NCI-H1092 (cell line): ENCODE data around the gene AQP12A.
"Not testable (repeated sequence)": the region's sequence is repeated elsewhere in the genome, so short reads cannot be mapped to it uniquely, and the experiment has no call there.

ENCODE experiments used
- DNase-seq: peaks from one replicate; lab custom pipeline; 2025; lab: John Stamatoyannopoulos, UW

AQP12A gene, protein sequence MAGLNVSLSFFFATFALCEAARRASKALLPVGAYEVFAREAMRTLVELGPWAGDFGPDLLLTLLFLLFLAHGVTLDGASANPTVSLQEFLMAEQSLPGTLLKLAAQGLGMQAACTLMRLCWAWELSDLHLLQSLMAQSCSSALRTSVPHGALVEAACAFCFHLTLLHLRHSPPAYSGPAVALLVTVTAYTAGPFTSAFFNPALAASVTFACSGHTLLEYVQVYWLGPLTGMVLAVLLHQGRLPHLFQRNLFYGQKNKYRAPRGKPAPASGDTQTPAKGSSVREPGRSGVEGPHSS

DNA sequence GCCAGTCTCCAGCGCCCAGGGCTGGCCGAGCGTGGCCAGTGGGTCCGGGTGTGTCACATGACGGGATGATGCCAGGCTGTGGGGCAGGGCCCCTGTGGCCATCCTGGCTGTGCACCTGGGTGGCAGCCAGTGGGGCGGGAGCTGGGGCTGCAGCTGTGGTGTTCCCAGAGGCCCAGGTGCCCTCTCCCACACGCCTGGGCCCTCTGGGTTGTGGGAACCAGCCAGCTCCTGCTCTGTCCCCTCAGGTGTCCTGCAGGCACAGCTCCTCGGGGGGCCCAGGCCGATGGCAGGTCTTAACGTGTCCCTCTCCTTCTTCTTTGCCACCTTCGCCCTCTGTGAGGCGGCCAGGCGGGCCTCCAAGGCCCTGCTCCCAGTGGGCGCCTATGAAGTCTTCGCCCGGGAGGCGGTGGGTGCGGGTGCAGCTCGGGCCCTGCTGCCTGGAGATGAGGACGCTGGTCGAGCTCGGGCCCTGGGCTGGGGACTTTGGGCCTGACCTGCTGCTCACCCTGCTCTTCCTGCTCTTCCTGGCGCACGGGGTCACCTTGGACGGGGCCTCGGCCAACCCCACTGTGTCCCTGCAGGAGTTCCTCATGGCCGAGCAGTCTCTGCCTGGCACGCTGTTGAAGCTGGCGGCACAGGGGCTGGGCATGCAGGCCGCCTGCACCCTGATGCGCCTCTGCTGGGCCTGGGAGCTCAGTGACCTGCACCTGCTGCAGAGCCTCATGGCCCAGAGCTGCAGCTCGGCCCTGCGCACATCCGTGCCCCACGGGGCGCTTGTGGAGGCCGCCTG, at the start of gene AQP12A:
Gene AQP12A, plus strand, starts transcription at position 236 of the 790 bp plus-strand sequence. Its CDS starts 48 bp downstream, at position 284.
- not testable (repeated sequence) for DNase-seq

DNA sequence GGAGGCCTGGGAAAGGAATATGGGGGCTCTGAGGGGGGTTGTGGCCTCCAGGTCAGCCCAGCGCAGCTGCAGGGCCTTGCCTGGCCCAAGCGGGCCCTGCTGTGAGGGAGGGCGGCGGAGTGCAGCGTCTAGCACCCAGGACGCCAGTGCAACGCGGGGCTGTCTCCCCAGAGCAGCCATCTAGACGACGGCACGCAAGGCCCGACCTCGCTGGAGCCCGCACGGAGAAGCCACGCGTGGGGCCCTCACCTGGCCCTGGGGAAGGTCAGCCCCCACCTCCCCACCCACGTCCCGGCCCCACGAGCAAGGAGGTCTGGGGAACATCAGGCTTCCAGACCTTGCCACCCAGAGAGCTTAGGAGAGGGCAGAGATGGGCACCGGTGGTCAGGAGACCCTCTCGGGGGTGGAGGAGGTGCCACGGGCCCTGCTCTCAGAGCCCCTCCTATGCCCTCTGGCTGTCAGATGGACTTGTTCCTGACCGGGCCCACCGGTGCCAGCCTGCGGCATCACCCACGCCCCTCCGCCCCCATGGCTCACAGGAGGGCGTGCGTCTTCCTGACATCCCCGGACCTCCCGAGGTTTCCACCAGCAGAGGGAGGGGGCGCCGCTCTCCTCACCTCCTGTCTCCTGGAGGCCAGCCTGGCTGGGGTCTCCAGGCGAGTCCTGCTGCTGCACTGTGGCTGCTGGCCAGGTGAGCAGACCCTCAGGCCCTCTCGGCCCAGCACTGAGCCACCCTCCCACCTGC, 49.4 kb upstream of the AQP12A start:
- no peak for DNase-seq

DNA sequence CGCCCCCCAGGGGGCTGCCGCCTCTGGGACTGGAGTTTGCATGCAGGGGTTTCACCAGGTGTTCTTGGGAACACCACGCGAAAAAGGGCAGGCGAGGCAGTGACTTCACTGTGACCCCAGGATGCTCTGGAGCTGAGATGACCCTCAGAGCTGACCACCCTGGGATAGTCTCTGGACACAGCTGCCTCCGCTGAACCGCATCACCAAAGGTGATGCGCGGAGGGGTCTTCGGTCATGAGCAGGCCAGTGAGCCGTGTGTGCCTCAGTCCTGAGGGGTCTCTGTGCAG, 48.9 kb upstream of the AQP12A start:
- no peak for DNase-seq

DNA sequence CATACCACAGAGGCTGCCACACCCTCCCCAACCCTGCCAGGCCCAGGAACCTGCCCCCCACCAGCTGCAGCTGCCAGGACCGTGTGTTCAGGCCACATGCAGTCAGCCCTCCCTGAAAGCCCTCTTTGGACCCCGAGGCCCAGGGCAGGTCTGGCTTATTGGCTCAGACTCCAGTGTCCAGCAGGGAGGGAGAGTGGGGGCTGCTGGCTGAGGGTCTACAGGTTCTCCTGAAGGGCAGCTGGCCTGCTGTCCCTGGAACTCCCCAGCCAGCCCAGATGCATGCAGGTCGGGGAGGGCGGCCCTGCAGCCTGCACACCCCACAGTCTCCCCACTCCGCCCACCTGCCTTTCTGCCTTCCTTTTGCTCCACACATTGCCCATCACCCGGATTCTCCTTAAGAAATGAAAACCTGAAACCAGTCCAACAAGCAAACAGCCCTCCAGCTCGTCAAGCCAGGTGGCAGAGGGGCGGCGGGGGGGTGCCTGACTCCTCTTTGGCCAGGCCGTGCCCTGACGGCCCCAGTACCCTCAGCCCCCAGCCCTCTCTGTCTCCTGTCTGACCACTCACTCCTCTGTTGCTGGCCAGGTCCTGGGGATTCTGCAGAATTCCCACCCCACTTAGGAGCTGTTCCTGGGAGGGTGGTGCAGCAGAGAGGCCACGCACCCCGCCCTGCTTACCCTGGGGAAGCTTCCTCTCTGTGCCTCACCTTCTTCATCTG, 48.4 kb upstream of the AQP12A start:
- DNase-seq: no peak

DNA sequence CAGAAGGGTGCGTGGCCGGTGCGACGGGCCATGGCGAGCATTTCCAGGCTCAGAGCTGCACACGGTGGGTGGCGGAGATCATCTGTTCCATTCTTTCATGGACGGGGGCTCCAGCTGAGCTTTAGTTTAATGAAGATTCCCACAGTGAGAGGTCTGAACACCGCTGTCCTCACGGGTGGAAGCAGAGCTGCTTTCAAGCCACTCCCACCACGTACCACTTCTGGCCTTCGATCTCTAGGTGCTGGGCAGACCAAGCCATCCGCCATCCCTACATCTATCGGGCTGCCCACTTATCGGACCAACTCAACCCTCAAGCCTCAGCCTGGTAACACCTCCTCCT, 47.9 kb upstream of the AQP12A start:
- DNase-seq: no peak

DNA sequence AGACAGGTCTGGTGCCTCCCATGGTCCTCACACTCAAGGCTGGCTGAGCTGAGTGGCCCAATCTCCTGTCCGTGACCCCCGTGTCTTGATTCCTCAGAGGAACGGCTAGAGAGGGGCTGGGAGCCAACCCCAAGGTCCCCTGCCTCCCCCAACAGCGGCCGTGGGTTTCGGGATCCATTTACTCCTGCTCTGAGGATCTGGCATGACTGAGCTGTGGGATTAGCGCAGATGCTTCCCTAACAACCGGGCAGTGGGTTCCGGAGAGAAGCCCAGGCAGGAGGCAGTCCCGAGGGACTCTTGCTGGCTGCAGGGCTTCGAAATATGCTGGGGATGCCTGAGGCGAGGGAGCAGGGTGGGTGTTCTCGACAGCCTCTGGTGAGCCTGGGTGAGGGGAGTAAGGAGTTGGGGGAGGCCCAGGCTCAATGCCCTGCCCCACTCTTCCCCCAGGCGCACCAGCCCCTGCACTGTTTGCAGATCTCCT, 47.5 kb upstream of the AQP12A start:
- DNase-seq: no peak

DNA sequence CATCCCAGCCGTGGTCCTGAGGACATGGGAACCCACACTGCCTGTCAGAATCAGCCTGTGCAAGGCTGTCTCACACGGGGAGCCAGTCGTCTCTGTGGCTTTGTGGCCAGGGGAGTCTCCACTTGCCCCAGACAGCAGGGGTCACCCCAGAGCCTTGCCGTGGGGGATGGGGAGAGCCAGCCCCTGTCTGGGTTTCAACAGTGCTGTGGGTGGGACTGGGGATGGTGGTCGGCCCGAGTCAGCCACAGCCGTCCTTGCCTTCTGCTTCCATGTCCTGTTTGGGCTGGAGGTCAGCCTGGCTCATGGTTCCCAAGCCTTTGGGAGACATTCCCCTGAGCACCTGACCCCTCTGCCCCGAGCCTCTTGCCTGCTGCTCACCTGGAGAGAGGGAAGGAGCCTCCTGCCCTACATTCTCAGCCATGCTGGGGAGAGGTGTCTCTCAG, 46.8 kb upstream of the AQP12A start:
- no peak for DNase-seq

DNA sequence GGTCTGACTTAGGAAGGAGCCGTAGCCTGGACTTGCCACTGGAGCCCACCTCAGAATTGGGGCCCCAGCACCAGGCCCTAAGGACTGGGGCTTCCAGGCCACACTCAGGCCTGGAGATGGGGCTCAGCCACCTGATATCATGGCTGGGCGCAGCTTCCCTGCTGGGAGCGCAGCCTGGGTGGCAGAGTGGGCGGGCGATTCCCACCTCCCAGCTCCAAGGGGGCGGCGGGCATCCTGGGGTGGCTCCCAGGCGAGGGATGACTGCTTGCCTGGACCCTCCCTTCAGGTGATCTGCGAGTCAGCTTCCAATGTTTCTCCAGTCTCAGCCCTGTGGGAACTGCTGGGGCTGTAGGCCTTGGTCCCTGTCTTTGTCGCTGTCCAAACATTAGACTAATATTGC, 46.3 kb upstream of the AQP12A start:
- DNase-seq: no peak

DNA sequence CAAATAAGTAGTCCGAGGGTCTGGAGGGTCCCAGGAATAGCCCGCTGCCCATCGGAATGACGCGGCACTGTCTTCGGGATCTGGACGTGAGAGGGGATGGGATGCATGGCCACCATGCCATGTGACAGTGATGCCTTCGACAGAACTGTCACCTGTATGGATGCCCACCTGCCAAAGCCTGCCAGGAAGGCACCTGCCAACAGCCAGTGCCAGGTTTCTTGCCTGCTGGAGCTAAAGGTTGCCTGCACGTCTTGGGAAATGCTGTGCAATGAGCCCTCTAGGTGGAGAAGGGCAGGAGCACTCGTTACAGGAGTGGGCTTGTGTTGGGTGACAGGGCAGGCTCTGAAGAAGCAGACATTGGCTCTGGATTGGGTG, 45.9 kb upstream of the AQP12A start:
- DNase-seq: no peak

DNA sequence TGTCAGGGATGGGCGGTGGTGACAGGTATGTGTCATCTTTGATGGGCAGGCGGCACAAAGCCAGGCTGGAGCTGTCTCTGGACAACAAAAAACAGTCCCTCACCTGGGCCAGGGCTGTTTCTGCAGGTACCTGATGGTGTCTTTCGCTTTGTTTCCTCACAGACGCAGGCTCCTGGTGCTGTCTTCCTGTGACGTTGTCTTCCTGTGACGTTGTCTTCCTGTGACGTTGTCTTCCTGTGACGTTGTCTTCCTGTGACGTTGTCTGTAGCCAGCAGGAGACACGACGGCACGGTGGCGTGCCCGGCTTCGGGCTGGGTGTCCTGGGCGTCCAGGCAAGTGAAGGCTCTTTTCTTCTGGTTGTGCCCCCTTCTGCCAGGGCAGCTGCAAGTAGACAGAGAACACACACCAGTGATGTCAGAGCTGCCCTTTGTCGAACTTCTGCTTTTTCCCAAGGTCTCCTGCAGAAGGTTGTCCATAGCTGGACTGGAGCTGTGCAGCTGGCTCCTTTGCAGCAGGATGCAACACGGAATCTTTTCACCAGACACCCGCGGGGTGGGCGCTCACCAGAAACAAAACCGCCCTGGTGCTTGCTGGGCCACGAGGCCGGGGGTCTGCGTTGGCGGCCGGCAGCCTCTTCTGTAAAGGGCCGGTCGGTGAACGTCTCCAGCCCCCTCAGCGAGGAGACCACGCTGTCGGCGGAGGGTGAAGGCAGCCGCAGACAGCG, 45.3 kb upstream of the AQP12A start:
- no peak for DNase-seq

DNA sequence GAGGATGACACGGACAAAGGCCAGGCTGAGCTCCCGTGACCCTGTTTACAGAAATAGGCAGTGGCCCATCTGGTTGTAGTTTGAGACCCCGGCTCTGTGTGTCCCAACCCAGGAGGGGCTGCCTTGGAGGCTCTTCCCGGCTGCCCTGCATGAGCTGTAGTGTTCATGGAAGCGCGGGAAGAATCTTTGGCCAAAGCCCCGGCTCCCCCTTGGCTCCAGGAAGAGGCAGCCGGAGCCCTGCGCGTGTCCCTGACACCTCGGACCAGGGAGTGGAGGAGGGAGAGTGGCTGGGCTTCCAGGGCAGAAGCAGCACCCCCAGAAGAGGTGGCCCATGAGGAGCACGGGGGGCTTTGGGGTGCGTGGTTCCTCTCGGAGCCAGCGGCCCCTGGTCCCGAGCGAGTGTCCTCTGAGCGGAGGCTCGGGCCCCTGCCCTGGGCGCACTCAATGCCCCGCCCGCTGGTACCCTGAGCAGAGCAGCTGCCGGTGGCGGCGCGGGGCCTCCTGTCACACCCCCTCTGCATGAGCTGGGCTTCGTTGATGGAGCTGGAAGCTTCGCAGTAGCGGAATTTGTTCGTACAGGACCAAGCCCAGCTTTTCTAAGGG, 44.7 kb upstream of the AQP12A start:
- no peak for DNase-seq

DNA sequence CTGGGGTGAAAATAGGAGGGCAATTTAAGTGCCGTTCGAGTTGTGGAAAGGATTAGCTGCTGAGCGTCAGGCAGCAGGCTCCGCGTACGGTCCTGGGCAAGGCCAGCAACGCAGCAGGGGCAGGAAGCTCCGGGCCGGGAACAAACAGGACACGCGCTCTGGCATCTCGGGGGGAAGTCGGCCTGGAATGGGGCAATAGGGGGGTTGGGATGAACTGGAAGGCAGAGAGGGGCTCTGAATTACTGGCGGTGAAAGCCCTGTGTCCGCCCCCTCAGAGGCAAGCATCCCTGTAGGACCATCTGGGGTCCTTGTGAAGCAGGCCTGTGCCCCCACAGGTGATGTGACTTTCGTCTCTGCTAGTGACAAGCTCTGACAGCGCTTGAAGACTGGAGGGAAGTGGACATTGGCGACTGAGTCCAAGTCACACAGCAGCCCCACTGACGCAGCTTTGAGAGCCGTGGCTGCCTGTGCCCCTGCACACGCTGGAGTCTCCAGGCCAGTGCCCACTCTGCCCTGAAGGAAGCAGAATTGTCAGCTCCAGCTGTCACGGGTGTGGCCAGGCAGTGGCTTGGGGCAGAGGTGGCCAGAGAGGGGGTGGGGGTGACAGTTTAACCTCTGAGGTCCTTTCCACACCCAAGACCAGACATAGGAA, 44.0 kb upstream of the AQP12A start:
- no peak for DNase-seq

DNA sequence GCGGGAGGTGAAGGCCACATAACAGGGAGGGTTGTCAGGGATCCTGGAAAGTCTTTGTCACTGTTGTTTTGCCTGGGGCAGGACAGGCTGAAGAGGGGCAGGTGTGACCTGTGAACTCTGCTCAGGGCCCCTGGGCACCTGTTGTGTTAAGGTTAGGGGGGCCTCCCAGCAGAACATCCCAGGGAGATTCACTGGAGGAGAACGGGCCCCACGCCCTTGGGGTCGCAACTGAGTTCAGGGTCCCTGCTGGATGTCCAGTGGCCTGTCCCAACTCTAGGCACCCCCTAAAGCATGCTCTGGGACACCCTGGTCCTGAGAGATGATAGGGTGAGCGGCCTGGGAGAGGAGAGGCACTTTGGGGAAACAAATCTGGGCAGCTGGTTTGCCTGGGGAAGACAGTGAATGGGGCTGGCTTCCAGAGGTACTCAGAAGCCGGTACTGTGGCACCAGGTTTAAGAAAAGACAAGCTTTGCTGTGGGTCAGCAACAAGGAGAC, 43.5 kb upstream of the AQP12A start:
- DNase-seq: no peak

DNA sequence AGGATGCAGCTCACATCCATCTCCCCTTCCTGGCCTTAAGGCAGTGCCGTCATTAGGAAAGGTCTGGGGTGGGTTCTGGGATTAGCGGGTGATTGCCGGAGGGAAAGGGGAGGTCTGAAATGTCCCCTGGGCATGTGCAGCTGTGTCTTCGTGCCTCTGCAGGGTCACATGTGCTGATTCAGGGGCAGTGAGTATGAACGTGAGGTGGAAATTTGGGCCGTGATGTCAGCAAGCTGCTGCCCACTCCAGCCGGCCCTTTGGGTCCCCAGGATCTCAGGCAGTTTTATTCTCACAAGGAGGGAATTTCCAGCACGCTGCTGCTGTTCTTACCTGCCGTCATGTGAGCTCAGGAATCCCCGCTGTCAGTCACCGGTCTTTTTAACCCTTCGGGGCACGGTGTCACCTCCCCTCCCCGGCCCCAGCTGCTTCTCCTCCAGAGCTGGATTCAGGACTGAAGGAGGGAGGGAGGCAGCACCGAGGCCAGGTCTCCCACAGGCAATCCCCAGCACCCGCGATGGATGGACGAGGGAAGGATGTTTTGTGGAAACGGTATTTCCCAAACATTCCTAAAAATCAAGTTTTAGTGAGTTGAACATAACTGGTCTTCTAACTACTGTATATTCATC, 42.9 kb upstream of the AQP12A start:
- DNase-seq: no peak

DNA sequence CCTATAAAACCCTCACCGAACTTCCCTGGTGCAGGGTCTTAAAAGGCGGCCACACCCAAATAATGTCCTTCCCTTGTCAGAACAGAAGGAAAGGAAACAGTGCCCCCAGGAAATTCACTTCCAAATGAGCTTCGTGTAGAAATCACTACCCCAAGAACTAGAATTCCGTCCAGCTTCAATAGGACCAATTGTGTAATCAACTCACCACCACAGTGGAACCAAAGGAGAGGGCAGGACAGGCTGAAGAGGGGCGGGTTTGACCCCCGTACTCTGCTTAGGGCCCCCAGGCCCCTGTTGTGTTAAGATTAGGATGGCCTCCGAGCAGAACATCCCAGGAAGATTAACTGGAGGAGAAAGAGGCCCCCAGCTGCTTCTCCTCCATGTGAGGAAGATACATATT, 42.3 kb upstream of the AQP12A start:
- no peak for DNase-seq

DNA sequence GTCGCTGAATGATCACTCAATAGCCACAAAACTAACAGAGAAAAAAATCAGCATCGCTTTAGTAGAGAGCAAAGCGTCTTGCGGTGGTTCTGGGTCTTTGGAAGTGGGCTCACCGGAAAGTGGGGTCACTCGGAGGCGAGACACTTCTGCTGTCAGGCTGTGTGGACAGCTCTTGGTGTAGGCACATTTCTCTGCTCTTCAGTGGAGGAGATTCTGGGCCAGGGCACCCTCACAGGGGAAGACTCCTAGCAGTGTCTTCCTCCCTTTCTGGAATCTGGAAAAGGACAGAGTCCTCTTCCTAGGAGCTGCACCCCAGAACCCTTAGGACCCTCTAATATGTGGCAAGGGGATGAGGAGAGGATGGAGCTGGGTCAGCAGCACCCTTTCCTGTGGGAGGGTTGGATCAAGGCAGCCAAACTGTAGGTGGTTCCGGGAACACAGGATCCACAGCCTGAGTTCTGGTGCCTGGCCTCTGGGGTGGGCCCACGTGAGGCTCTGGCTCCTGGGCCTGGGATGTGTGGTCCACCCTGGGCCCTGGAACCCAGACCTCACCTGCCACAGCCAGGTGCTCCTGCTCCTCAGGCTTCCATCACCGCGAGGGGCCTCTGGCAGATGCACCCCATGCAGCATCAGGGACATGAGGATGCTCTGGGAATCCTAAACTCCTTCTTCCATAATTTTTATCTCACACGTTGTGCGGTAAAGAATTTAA, 41.3 kb upstream of the AQP12A start:
- no peak for DNase-seq

DNA sequence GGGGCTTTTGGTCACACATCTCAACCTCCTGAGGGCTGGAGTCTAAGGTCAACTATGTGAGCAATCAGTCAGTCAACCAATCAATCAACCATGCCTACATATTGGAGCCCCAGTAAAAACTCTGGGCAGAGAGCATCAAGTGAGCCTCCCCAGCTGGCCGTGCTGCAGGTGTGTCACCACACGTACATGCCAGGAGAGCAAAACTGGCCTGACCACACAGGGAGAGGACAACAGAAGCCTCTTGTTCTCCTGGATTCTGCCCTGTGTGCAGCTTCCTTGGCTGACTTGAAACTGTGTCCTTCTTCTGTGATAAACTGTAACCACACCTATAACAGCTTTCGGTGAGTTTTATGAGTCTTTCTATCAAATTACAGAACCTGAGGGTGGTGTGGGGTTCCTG, 40.5 kb upstream of the AQP12A start:
- DNase-seq: no peak

DNA sequence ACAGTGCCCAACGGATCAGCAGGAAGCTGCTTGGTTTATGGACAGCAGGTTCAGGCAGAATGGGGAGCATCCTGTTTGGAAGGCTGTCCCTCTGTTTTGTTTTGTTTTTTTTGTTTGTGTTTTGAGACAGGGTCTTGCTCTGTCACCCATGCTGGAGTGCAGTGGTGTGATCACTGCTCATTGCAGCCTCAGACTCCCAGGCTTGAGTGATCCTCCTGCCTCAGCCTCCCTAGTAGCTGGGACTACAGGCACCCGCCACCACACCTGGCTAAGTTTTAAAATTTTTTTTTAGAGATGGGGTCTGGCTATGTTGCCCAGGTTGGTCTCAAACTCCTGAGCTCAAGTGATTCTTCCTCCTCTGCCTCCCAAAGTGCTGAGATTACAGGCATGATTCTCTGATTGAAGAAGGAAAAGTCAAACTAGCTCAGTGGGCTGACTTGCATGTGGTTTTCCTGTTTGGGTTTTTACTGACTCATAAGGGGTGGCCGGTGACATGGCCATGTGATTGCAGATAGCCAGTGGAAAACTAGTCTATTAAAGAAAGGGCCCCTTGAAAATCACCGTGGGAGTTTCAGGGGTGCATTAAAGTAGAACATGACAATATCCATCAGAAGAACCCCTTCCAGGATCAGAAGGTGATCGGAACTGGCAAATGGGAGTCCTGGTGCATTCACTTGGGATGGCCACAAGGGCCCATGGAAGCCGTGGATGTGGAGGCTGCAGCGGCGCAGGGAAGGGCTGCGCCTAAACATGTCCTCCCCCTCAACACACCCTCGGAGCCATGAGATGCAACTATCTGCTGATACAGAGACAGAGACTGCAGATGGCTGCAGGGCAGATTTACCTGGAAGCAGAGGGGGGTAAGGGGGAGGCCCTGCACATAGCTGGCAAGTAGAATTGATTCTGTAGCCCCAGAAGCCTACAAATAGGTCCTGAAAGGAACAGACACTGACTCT, 35.5 kb upstream of the AQP12A start:
- DNase-seq: no peak
